GM18526 (cell line): ENCODE data around the gene ENDOD1.

Experiments
- POLR2A ChIP-seq: IDR thresholded peaks from 3 replicates; pipeline ENCODE4 v1.6.1; 2011; ENCODE audit not compliant: insufficient read length; ENCODE audit errors: extremely low read depth

Gene ENDOD1

GRCh38 chr11:95088946-95089619 lies 563 bp upstream of the ENDOD1 start:
- TF ChIP-seq POLR2A = no peak

DNA sequence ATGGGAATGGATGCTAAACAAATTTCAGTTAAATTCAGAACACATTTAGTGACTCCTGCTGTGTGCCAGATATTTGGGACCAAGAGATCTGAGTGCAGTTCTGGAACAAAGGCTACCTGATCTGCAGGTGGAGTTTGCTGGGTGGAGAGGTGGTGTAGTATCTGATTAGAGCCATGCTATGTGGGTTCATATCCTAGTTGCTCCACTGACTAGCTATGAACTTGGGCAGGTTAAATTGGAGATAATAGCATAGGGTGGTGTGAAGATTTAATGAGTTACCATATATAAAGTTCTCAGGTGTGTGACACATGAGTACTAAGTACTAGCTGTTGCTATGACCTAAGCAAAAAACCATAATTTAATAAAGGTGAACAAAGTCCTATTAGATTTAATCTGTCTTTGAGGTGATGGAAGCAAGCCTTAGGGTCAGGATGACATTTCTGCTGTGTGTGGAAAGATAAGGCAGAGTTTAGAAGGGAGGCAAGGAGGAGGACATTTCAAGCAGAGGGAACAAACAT lies 2.1 kb downstream of the ENDOD1 start:
- no peak for TF ChIP-seq POLR2A

DNA sequence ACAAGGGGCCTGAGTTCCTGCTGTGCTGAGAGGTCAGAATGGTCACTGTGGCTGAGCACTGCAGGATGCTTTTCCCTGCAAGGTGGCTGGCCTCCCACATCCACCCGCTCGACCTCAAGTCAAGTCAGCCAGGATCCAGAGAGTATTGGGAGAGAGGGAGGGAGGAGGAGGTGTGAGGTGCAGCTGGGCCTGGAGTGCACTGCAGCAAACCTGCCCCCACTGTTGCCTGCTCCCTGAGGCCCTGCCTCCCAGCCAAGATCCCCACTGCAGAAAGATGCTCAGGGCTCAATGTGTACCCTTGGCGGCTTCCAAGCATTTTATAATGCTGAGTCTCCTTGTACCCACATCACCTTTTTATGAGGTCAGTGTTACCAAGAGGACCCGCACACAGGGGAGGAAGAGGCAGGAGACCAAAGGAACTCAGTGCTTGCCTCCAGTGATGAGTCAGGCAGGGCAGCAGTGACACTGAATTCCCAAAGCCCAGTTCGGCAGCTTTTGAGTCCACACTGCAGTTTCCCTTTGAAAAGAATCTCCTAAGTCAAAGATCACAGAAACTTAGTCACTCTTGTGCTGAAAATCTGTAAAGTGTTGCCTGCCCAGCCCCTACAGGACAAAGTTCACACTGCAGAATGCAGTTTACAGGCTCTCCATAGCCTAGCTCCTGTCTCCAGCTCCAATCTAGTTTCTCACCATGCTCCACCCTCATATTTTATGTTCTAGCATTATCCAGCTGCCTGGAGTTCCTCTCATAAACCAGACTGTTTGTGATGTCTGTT lies 3.1 kb downstream of the ENDOD1 start:
- TF ChIP-seq POLR2A = no peak

DNA sequence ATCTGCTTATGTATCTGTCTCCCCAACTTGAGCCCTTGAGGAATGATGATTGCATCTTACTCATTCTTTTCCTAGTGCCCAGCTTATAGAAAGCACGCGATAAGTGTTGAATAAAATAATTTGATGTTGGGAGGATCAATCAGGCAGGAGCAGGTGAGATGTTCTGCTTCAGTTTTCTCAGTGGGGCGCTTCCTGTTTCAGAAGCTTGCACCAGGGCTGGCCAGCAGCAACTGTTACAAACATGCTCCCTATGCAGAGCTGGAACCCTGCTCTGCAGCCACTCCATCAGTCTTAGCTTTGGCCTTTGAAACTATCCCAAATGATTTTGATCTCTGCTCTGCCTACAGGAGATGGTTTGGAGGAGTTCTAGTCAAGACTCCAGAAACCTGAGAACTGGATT lies 3.9 kb downstream of the ENDOD1 start:
- TF ChIP-seq POLR2A = no peak

DNA sequence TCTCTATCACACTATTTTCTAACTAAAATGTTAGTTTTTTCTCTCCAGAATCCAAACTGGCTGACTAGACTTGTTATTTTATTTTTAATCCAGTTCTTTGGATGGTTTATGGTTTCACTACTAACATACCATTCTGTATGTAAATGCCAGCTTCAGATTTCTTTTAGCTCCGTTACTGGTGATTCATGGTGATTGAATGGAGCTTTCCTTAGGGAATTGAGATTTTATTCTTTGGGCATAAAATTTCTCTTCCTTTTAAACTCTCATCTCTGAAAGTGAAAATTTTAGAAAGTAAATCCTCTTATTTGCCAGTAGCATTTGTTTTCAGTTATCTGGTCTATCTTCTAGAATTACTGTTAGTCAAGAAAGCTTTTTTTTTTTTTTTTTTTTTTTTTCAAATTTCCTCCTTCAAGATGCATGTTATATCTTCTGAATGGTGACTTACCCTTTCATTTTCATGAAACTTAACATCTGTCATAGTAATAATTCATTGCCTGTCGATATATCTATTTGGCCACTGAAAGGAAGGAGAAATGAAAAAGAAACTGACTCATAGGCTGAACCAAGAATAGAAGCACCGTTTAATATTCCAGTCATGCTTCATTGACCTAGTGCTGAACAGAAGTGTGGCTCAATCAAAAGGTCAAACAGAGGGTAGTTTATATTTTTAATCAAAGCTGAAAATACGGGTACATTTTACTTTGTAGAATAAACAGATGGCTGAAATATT lies 6.4 kb downstream of the ENDOD1 start:
- TF ChIP-seq POLR2A = no peak

DNA sequence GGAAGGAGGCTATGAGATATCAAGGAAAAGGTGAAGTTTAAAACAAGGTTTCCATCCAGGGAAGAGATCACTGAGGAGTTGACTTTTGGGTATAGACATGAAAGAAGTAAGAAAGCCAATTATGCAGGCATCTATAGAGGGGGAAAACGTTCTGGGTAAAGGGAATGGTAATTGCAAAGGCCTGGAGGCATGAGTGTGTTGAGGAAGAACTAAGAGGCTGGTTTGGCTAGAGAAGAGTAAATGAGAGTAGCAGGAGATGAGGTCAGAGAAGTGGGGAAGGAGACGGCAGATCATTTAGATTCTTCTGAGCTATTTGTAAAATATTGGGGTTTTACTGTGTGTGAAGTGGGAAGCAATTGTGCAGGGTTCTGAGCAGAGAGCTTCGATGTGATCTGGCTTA lies 7.6 kb downstream of the ENDOD1 start:
- no peak for TF ChIP-seq POLR2A

DNA sequence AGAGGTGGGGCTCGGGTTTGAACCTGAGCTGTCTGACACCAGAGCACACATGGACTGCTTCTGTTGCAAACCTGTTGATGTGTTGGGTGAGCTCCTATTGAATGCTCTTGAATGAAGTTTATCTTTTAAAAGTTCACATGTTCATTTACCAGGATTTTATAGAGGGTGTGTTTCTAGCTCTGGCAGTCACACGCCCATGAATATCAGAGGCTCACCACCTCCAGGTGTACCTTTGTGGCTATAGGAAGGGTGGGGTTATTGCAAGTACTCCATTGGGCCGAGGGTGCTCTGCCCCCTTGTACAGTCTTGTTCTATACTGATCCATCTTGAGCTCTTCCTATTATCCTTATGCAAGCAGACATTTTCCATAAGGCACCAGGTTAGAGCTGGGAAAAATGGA lies 9.2 kb downstream of the ENDOD1 start:
- TF ChIP-seq POLR2A = no peak

DNA sequence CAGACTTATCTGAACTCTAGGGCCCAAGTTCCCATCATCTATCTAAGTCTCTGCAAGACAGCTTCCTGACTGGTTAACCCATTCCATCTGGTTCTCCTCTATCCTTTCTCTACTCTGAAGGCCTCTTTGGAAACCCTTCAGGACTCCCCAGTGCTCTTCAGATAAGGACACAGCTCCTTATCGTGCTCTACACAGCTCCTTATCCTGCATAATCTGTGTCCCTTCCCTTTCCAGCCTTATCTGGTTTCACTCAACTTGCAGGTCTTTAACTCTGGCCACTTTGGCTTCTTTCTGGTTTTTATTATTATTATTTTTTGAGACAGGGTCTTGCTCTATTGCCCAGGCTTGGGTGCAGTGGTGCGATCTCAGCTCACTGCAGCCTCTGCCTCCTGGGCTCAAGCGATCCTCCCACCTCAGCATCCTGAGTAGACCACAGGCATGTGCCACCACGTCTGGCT lies 10.6 kb downstream of the ENDOD1 start:
- no peak for TF ChIP-seq POLR2A

DNA sequence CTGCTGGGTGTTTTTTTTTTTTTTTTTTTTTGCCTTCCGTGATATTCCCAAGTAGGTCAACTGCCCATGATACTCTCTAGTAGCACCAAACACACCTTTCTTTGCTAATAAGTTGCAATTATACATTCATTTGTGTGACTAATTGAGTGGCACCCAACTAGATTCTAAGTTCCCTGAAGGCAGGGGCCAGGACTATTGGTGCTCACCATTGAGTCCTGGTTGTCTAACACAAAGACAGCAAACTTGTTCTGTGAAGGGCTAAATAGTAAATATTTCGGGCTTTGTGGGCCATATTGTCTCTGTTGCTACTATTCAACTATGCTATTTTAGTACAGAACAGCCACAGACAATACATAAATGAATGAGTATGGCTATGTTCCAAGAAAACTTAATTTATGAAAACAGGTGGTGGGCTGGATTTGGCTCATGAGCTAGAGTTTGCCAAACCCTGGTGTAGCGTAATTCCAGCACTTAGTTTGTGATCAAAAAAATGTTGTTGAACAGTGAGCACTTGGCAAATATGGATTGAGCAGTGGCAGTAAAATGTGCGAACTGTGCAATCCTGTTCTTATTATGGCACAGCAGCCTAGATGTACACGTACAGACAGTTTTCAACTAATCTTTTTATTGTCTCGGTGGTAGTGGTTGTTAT lies 11.3 kb downstream of the ENDOD1 start:
- TF ChIP-seq POLR2A = no peak

- TF ChIP-seq POLR2A = no peak
Observed at GRCh38 chr11:95101935-95102334, 12.3 kb downstream of the ENDOD1 start.

GRCh38 chr11:95102733-95103132 lies 13.1 kb downstream of the ENDOD1 start:
- no peak for TF ChIP-seq POLR2A

GRCh38 chr11:95103701-95104100 lies 14.1 kb downstream of the ENDOD1 start:
- no peak for TF ChIP-seq POLR2A

DNA sequence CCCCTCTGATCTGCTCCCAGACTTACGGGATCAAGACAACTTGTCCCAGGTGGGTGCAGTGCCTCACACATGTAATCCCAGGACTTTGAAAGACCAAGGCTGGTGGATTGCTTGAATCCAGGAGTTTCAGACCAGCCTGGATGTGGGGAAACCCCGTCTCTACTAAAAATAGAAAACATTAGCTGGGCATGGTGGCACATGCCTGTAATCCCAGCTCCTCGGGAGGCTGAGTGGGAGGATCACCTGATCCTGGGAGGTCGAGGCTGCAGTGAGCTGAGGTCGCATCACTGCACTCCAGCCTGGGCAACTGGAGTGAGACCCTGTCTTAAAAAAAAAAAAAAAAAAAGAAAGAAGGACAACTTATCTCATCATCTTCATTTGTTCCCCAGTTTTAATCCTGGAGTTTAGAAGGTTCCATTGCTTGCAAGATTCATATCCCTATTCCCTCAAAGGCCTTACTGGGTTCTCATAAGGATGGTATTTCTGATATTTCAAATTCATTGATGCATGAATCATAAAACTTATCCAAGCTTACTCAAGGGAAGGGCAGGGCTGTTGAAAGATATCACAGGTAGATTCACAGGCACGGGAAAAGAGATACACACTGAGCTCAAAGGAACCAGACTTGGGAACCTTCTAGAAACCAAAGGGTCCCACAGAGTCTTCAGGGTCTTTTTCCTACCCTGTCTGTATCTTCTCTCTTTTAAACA lies 14.6 kb downstream of the ENDOD1 start:
- TF ChIP-seq POLR2A = no peak

DNA sequence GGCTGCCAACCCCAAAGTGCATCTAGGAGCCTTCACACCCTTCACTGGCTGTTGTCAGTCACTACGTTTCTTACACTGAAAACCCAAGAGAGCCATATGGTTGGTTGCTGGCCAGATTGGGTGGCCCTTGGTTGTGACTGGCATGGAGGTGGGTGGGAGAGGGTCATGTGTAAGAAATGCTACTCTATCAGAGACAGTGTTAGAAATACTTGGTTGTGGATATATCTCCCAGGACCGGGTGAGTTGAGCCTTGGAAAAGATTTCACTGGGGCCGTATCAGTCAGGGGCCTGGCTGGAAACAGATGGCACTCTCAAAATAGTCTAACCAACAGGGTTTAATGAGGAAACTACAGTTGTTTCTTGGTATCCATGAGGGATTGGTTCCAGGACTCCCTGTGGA lies 15.2 kb downstream of the ENDOD1 start:
- no peak for TF ChIP-seq POLR2A
